ENCODE data around the gene IKZF5.

IKZF5 gene

DNA sequence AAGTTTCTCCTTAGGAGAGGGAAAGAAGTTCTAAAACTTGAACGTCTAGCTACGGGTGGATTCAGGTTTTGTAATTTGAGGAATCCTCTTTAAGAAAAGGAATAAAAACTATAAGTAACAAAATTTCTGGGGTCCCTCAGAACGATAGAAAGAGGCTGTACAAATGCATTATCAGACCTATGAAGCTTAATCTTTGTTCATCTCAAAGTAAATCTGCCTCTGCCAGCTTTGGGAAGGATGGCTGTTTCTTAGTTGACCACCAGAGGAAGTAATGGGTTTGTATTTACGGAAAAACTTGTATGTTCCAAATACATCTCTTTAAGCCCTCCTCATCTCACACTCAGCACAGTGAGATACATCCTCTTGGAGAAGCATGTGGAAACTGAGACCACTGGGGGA lies 27.5 kb downstream of the IKZF5 start:
- peak; percentile 16 for DNase-seq (ENCODE audit: low read depth)

- peak; percentile 67 for DNase-seq (ENCODE audit: low read depth)
Measured at GRCh38 chr10:122980209-122981065, 28.2 kb downstream of the IKZF5 start, which contains the start of gene PSTK. TSS of gene PSTK (plus strand) at chr10:122980401. CDS start at chr10:122980480, 79 bp downstream.

DNA sequence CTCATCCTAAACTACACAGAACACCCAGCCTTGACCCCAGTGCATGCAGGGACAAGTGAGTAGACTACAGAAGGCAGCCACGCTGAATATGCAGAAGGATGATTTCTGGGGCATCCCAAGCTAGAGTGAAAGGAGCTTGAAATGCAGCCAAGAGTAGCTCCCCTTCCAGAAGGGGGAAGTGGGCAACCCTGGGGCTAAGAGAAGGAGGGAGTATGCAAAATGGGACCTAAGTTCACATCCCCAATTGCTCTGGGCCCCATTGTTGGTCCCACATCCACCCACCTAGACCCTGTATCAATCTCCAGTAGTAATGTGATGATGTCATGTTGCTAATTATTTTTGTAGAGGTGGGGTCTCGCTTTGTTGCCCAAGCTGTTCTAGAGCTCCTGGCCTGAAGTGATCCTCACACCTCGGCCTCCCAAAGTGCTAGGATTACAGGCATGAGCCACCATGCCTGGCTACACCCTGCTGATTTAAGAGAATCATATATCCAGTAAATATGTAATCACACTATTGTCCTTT lies 34.0 kb downstream of the IKZF5 start:
- no peak for DNase-seq (ENCODE audit: low read depth)

- DNase-seq (ENCODE audit: low read depth): no peak
Measured at GRCh38 chr10:122974023-122974422, 34.6 kb downstream of the IKZF5 start.

DNA sequence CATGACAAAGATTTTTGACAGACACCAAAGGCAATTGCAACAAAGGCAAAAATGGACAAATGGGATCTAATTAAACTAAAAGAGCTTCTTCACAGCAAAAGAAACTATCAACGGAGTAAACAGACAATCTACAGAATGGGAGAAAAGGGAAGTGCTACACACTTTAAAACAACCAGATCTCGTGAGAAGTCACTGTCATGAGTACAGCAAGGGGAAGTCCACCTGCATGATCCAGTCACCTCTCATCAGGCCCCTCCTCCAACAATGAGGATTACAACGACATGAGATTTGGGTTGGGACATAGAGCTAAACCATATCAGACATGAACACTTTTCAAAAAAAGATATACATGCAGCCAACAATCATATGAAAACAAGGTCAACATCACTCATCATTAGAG lies 39.9 kb downstream of the IKZF5 start:
- no peak for DNase-seq (ENCODE audit: low read depth)

DNA sequence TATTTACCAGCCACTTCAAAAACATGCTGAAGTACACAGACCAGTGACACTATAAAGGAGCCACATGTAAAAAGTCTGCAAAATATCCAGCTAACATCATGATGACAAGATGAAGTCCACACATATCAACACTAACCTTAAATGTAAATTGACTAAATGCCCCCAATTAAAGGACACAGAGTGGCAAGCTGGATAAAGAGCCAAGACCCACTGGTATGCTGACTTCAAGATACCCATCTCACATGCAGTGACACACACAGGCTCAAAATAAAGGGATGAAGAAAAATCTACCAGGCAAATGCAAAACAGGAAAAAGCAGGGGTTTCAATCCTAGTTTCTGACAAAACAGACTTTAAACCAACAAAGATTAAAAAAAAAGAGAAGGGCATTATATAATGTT lies 41.7 kb downstream of the IKZF5 start:
- no peak for DNase-seq (ENCODE audit: low read depth)

- no peak for DNase-seq (ENCODE audit: low read depth)
Measured at GRCh38 chr10:122962405-122962804, 46.2 kb downstream of the IKZF5 start.

- DNase-seq (ENCODE audit: low read depth): no peak
Measured at GRCh38 chr10:122957474-122957873, 51.1 kb downstream of the IKZF5 start.

- DNase-seq (ENCODE audit: low read depth): no peak
Measured at GRCh38 chr10:122955892-122956291, 52.7 kb downstream of the IKZF5 start.

DNA sequence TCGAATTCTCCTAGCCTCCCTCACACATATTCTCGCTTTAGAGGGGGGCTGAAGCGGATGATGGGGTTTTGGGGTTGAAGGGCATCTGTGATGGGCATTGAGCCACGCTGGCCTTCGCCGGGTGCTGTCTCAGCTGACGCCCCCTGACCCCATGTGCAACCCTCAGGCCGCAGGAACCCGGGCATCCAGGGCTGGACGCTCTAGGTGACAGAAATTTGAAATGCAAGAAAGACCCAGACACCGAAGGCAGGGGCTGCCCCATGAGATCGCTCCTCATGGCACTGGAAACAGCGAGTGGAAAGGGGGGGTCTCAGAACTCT lies 53.9 kb downstream of the IKZF5 start:
- DNase-seq (ENCODE audit: low read depth): no peak

GRCh38 chr10:122953902-122954730 lies 54.5 kb downstream of the IKZF5 start, which contains the start of gene C10orf88:
TSS of gene C10orf88 (minus strand) at chr10:122954227. CDS start at chr10:122954178, 49 bp downstream.
- peak; percentile 87 for DNase-seq (ENCODE audit: low read depth)

GRCh38 chr10:122949296-122949695 lies 59.3 kb downstream of the IKZF5 start:
- no peak for DNase-seq (ENCODE audit: low read depth)

All from HS-5 (cell line).